Astrocyte (in vitro differentiated cells and primary cell): ENCODE results near the gene TMEM60.
"Not testable (repeated sequence)": the region's sequence is repeated elsewhere in the genome, so short reads cannot be mapped to it uniquely, and the experiment has no call there.

ENCODE experiments used
- EZH2 ChIP-seq: IDR thresholded peaks from 2 replicates; pipeline ENCODE4 v1.6.1; 2012; ENCODE audit warnings: mild to moderate bottlenecking, low read length, inconsistent platforms; ENCODE audit not compliant: insufficient read depth
- TF ChIP-seq, protein P1 (sequence below): IDR thresholded peaks from 2 replicates; pipeline ENCODE4 v1.5.1; 2011; ENCODE audit warnings: low read depth, mild to moderate bottlenecking, inconsistent platforms, low read length, moderate library complexity; ENCODE audit not compliant: insufficient read depth

DNA sequence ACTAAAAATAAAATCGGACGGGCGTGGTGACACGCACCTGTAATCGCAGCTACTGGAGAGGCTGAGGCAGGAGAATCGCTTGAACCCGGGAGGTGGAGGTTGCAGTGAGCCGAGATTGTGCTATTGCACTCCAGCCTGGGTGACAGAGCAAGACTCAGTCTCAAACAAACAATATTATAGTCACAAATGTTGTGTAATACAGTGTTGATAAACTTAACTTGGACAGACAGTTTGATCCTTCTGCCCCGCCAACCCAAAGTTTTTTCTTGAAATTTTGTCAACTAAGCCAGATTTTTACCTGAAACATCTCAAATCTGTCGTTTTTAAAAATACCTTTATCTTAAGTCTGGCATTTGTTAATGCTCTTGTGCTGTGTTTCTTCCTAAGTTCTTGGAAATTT is 13.8 kb downstream of the TMEM60 start:
- not testable (repeated sequence) for TF ChIP-seq EZH2
- TF ChIP-seq, protein P1, sequence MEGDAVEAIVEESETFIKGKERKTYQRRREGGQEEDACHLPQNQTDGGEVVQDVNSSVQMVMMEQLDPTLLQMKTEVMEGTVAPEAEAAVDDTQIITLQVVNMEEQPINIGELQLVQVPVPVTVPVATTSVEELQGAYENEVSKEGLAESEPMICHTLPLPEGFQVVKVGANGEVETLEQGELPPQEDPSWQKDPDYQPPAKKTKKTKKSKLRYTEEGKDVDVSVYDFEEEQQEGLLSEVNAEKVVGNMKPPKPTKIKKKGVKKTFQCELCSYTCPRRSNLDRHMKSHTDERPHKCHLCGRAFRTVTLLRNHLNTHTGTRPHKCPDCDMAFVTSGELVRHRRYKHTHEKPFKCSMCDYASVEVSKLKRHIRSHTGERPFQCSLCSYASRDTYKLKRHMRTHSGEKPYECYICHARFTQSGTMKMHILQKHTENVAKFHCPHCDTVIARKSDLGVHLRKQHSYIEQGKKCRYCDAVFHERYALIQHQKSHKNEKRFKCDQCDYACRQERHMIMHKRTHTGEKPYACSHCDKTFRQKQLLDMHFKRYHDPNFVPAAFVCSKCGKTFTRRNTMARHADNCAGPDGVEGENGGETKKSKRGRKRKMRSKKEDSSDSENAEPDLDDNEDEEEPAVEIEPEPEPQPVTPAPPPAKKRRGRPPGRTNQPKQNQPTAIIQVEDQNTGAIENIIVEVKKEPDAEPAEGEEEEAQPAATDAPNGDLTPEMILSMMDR: not testable (repeated sequence)
